ENCODE measurements around the gene MIPEP.

DNA sequence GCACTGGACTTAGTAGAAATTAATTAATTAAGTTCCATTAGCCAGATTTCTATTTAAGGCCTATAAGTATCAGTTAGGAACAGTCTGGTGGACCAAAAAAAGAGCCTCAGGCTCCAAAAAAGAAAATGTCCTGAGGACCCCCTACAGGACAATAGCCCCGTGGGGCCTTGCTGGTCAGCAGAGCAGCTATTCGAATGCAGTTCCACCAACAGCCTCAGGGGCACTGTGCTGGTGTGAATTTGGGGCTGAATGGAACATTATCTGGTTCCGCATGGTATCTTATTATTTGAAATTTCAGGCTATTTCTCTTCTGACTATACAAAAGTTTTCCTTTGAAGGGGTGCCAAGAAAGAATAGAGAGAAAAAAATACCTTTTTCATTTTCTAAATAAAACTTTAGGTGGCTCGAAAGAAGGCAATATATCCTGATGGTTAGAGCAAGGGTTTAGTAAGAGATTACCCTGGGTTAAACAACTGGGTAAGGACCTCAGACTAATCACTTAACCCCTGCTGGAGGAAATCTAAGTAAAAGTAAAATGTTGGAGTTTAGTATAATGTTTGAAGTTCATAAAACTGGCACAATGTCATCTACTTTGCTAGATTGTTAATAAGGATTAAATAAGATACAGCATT, 147.2 kb downstream of the MIPEP start:
- TF ChIP-seq CTCF (IDR thresholded peaks at IDR 0.05) = peak in 1 of 3 experiments; percentile 32
- no peak for TF ChIP-seq EP300 (IDR thresholded peaks at IDR 0.05)
- no peak for TF ChIP-seq POLR2A (IDR thresholded peaks at IDR 0.05; ENCODE audit: low read depth)
